ENCODE data around the gene NUAK2.

GRCh38 chr1:205276689-205277065, 44.9 kb downstream of the NUAK2 start:
- no peak for TF ChIP-seq CTCF (IDR thresholded peaks at IDR 0.05)
- TF ChIP-seq POLR2A (IDR thresholded peaks at IDR 0.05), result no peak

Measured in uterus (tissue), 2 donors.